GM19043 (cell line): Measurements from ENCODE around the gene AUTS2.
"Not testable (repeated sequence)": the region's sequence is repeated elsewhere in the genome, so short reads cannot be mapped to it uniquely, and the experiment has no call there.

ENCODE experiments used
- ATAC-seq: cut with Tn5 transposase; IDR thresholded peaks from one replicate; pipeline ENCODE4 v1.9.1; 2021; ENCODE audit warnings: low read depth; ENCODE audit not compliant: unreplicated experiment

The AUTS2 gene

DNA sequence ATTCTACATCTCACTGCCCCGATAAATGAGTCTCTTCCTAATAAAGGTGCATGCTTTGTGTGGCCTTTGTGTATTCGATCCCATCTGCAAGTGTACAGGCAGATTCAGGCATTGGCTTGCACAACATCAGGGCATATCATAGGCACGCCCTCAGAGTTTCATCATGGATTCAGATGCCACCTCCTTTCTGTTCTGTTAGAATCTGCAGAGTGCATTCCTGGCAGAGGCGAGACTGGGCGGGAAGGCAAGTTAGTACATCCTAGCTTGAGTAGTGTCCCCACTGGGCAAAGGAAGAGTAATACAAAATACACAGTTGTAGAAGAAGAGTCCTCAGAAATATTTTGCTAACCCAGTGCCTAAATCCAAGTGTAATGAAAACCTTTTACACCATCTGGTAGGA lies 1187.2 kb downstream of the AUTS2 start:
- ATAC-seq: no peak

DNA sequence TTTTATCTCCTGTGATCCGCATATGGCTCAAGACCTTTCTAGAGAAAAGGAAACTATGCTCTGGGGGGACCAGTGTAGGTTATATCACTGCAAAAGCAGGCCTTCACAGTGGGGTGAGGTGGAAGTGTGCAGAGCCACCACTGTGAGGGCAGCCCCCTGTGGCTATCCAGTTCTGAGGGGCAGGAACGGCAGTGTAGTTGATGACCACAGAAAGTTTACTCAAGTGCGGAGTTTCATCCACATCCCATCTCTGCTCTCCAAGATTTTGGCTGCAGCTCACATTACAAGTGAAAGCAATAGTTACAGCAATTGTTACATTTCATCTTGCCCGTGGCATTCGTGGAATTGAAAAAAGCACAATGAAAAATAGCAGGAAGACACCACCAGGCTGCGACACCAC lies 1187.8 kb downstream of the AUTS2 start:
- no peak for ATAC-seq

DNA sequence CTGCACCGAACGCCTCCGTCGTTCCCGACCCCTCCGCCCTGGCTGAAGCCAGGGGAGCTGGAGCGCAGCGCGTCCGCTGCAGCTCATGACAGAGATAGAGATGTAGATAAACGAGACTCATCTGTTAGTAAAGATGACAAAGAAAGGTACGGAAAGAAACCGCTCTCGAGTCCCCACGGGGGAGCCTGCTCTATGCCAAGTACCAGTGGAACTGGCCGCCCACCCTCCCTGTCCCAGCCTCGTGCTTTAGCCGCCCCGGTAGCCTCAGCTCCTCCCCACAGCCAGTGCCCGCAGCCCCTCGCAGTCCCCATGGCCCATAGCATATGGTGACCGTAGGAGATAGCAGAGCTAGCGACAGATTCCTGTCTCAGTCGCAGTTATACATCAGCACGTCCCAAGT lies 1189.0 kb downstream of the AUTS2 start:
- no peak for ATAC-seq

DNA sequence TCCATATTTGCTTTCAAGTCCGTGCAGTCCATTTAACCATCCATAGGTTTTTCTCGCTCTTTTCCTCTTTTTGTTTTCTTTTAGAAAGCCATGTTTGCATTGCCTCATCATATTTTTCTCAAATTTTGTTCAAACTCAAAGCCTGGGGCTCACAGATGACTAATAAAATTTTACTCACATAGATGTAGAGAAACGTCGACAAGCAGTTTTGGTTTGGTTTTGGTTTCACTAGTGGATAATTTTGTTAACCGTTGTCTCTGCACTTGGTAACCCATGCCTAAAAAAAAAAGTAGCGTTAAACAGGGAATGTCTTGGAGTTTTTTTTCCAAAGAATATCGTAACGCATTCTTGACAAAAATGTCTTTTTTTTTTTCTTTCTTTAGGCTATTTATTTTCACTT lies 1189.5 kb downstream of the AUTS2 start:
- no peak for ATAC-seq

DNA sequence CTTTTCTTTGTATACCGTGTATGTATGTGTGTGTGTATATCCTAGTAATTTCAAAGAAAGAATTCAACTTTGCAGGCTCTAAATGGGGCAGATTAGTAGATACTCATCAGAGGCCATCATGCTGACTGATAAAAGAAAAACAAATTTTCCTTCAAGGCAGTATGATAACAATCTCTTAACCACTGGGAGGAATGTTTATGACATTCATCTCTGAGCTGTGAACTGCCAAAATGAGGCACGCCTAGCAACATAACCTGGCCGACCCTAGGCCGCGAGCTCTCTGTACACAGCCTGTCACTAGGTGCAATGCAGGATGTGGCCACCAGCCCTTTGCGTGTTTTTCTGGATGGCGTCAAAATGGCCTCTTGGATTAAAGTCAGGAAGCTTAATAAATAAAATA lies 1190.0 kb downstream of the AUTS2 start:
- ATAC-seq: no peak

DNA sequence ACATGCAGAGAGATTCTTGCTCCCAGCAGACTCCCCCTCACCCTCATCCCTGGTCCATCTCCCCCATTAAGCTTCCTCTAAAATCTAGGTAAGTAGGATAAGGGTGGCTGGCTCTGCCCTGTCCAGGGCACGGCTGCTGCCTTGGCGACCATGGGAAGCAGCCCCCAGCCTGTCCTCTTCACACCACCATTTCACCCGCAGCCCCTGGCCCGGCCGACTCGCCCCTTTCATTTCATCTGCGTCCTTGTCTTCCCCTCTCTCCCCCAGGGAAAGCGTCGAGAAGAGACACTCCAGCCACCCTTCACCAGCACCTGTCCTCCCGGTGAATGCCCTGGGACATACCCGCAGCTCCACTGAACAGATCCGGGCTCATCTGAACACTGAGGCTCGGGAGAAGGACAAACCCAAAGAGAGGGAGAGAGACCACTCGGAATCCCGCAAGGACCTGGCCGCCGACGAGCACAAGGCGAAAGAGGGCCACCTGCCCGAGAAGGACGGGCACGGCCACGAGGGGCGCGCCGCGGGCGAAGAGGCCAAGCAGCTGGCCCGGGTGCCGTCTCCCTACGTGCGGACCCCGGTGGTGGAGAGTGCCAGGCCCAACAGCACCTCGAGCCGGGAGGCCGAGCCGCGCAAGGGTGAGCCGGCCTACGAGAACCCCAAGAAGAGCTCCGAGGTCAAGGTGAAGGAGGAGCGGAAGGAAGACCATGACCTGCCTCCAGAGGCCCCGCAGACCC lies 1191.4 kb downstream of the AUTS2 start:
- no peak for ATAC-seq

DNA sequence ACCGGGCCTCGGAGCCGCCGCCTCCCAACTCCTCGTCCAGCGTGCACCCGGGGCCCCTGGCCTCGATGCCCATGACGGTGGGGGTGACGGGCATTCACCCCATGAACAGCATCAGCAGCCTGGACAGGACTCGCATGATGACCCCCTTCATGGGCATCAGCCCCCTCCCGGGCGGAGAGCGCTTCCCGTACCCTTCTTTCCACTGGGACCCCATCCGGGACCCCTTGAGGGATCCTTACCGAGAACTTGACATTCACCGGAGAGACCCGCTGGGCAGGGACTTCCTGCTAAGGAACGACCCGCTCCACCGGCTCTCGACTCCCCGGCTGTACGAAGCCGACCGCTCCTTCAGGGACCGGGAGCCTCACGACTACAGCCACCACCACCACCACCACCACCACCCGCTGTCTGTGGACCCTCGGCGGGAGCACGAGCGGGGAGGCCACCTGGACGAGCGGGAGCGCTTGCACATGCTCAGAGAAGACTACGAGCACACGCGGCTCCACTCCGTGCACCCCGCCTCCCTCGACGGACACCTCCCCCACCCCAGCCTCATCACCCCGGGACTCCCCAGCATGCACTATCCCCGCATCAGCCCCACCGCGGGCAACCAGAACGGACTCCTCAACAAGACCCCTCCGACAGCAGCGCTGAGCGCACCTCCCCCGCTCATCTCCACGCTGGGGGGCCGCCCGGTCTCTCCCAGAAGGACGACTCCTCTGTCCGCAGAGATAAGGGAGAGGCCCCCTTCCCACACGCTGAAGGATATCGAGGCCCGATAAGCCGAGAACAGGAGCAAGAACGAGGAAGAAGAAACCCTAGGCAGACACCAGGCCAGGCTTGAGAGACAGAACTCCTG lies 1192.2 kb downstream of the AUTS2 start:
- ATAC-seq: no peak

DNA sequence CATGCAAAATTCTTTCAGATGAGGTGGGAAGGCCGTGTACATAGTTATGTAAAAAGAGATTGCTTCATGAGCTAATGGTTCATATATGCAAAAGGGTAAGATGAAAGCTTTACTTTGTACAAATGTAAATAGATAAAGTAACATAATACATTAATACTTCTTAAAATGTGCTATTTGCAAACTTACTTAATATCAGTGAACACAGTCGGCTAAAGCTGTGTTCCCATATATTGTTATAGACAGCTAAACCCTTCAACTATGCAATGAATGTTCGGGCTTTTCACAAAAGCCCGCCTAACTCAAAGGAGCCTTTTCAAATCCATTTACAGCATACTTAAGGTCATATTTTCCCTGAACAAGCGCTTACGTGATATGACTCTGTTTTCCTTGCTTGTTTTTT lies 1193.1 kb downstream of the AUTS2 start:
- no peak for ATAC-seq

DNA sequence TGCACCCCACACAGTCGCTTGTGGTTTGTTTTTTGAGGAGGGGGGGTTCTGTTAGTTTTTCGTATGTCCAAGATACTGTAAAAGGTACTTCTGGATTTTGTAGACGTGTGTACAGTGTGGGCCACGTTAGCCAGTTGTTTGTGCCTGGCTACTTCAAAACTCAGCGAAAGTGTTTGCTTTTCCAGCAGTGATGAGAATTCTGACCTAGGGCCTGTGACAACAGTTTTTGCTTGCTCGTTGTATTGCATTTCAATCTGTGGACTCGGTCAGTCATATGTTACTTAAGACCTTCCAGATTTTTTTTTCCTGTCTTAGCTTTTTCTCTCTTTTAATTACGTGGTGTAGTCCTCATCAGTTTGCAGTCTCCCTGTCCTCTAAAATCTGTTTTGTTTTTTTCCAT lies 1194.8 kb downstream of the AUTS2 start:
- ATAC-seq: no peak

DNA sequence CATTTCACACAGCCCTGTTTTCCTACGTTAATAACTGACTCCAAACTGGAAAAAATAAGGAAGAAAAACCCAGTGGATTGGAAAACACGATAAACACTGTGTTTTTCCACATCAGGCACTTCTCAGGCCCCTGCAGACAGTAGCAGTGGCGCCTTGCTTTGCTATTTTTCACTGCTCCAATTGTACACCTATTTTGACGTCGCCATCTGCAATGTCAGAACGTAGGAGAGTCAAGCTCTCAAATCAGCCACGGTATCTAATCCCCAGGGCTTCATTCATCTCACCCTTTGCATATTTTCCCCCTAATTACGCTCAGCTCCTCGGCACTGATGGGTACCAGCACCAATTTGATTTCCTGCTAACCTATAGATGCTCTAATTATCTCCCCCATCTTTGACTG lies 1195.5 kb downstream of the AUTS2 start:
- no peak for ATAC-seq

DNA sequence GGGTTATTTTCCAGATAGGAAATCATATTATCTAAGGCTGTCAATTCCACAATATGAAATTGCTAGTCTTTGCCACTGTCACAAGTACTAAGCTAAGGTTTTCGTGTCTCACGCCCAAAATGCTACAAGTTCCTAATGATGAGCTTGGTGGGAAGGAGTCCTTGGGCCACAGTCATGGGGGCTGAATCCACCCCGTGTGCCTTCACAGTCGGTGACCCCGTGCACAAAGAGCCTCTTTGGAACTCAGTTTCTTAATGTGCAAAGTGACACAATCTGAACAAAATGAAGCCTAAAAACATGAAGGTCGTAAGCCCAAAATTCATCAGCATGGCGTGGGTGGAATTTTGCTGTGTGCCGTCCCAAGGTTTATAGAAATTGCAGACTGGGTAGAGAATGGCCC lies 1196.7 kb downstream of the AUTS2 start:
- no peak for ATAC-seq

DNA sequence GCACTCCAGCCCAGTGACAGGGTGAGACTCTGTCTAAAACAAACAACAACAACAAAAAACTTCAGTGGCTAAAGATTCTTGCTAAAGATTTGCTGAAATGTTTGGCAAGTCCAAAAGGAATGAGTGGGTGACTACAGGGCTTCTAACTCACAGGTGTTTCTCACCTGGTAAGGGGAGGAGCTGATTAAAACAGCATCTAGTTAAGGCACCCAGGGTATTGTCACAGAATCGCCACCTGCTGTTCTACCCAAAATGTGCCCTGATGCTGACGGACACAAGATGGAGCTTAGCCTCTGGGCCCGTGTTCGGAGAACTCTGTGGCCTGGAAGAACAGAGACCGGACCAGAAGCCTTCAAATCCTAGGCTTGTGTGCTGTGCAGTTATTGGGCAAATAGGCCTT lies 1197.7 kb downstream of the AUTS2 start:
- ATAC-seq: no peak

DNA sequence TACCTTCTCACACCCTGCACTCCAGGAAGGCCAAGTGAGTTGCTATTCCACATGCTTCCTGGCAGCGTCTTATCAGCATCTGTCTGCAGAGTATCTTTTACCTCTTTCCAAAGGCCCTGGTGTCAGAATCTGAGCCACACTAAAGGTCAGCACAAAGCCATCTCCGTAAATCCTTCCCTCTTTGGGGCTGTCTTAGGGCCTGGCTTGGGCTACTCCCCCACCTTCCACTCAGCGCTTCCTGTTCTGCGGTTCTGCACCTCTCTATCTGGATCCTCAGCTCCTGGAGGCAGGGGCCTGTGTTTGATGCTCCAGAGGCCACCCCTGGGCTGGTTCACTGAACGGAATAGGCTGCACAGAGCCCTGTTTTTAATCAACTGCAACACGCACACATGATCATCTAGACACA lies 1198.8 kb downstream of the AUTS2 start:
- no peak for ATAC-seq

DNA sequence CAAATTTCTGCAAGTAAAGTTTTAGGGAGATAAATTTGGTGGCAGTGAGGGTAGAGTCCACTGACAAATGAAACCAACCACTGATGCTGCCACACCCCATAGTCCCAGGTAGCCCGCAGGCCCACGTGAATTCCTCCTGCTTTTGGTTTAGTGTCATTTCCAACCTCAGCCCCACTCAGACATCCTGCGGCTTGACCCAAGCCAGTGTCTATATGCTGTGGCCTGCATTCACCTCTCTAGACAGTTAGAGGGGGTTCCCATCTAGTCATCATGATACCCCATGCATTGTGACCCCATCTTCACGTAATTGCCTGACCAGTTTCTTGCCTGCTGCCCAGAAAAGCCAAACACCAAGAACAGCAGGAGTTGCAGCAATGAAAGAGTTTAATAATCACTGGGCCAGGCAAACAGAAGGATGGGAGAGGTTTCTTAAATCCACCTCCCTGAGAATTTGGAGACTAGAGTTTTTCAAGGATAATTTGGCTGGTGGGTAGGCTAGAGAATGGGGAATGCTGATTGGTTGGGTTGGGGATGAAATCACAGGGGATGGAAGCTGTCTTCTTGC lies 1201.6 kb downstream of the AUTS2 start:
- ATAC-seq: no peak

DNA sequence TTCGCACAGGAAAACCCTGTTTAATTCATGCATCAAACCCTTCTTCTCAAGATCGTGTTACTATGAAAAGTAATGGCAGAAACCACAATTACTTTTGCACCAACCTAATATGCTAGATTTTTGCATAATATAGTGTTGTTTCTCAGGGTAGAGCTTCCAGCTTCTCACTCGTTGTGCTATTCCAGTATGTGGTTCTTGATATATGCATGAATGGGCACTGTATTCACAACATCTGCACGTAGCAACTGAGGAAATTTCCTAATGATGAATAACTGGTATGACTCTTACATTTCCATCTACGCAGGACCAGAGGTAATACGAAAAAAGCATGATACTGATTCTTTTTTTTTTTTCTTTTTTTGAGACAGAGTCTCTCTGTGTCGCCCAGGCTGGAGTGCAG lies 1207.1 kb downstream of the AUTS2 start:
- no peak for ATAC-seq

DNA sequence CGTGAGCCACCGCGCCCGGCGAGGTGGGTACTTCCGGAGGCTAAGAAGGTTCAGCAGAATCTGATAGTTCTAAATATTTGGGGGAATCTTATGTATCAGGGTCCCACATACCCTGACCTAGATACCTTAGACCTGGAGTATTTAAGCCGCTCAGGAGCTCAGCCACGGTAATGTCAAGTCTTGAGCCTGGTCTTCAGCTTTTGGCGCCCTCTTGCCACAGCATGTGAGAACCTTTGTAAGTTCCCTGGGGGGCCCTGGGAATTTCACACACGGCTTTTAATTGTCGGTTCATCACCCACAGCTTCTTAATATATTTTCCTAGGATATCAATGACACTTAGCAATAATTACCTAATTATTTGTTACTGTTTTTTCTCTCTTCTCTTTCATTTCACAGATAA lies 1209.4 kb downstream of the AUTS2 start:
- ATAC-seq: no peak

DNA sequence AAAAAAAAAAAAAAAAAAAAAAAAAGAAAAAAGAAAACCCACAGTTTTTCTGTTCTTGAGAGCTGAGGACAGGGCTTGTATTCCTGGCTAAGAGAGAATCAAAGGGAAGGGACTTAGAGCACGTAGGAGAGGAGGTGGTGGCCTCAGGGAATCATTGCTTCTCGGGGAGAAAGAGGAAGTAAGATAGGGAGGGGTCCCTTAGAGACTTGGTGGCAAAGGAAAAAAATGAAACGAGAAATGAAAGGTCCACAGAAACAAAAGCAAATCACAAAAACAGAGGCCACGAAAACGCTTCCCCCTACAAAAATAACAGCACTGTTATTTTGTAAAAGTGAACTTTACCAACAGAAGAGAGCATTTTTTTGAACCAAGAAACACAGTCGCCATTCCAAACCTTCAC lies 1210.6 kb downstream of the AUTS2 start:
- ATAC-seq: no peak

DNA sequence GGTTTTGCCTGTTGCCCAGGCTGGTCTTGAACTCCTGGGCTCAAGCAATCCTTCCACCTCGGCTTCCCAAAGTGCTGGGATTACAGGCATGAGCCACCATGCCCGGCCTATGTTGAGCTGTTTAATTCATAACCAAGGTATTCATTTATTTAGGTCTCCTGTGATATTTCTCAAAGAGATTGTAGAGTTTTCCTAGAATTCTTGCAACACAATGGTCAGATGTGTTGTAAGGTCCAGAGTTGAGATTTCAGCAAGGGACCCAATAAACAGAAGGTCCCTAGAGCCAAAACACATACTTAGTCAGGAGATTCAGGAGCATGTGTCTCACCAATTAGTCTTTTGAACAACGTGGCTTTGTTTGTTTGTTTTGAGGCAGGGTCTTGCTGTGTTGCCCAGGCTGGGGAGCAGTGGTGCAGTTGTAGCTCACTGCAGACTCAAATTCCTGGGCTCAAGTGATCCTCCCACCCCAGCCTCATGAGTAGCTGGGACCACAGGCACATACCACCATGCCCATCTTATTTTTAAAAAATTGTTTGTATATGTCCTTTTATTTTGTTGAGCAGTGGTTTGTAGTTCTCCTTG lies 1212.4 kb downstream of the AUTS2 start:
- no peak for ATAC-seq

DNA sequence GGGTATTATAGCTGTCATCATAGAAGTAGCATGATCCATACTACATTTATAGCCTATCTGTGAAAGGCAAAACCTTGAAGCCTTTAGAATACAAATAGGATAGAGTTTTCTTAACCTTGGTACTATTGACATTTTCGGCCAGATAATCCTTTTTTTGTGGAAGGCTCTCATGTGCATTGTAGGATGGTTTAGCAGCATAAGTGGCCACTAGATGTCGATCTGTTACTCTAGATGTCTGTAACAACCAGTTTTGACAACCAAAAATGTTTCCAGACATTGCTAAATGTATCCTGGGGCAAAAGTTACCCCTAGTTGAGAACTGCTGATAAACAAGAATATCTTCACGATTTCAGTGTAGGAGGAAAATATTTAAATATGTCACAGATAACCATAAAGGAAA lies 1214.2 kb downstream of the AUTS2 start:
- ATAC-seq: no peak

DNA sequence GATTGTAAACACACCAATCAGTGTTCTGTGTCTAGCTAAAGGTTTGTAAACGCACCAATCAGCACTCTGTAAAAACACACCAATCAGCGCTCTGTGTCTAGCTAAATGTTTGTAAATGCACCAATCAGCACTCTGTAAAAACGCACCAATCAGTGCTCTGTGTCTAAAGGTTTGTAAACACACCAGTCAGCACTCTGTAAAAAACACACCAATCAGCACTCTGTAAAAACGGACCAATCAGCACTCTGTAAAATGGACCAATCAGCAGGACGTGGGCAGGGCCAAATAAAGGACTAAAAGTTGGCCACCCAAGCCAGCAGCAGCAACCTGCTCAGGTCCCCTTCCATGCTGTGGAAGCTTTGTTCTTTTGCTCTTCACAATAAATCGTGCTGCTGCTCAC lies 1224.2 kb downstream of the AUTS2 start:
- not testable (repeated sequence) for ATAC-seq
